Activated T-helper 1 cell treated with Interleukin-2 at 50 U/mL for 16 hours (primary cell): ENCODE results near the gene SAFB.

Source experiments
- DNase-seq: peaks from one replicate; pipeline ENCODE4 v3.0.0-alpha.2; 2020; ENCODE audit warnings: low read depth

The SAFB gene

DNA sequence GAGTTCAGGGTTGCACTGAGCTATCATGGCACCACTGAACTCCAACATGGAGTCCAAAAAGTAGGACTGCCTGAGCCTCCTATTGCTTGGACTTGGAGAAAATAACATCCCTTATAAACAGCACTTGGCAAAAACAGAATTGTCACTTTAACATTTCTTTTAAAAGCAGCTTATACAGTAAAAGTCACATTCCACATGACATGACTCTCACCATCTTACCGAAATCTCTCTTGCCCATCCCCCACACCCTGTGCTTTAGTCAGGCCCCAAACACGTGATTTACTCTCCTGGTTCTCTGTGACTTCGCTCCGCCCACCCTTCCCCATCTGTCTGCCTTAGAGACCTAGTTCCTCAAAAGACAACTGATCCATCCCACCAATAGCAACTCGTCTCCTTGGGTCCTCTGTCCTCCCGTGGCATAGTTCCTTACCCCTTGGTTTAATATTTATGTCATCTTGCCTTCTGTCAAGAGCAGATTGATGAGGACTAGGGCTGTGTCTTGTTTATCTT is 4.6 kb downstream of the SAFB start:
- no peak for DNase-seq

- no peak for DNase-seq
These were observed 5.6 kb downstream of the SAFB start for GRCh38 chr19:5628461-5628860.

GRCh38 chr19:5628919-5629481 is 6.1 kb downstream of the SAFB start:
- no peak for DNase-seq

DNA sequence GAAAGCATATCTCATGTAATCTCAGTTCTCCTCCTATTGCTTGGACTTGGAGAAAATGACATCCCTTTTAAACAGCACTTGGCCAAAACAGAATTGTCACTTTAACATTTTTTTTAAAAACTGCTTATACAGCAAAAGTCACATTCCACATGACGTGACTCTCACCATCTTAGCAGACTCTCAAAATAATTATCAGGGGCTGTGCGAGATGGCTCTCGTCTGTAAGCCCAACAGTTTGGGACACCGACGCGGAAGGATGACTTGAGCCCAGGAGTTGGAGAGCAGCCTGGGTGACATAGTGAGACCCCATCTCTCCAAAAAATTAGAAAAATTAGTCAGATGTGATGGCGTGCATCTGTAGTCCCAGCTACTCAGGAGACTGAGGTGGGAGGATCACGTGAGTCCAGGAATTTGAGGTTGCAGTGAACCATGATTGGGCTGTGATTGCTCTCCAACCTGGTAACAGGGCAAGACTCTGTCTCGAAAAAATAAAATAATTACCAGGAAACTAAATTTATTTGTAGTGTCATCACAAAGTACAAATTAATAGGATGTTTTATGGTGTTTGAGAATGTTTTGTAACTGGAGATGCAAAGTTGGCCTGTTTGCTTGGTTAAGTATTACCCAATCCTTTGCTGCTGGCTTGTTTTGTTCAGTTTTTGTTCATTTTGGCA is 8.8 kb downstream of the SAFB start:
- DNase-seq, result no peak

DNA sequence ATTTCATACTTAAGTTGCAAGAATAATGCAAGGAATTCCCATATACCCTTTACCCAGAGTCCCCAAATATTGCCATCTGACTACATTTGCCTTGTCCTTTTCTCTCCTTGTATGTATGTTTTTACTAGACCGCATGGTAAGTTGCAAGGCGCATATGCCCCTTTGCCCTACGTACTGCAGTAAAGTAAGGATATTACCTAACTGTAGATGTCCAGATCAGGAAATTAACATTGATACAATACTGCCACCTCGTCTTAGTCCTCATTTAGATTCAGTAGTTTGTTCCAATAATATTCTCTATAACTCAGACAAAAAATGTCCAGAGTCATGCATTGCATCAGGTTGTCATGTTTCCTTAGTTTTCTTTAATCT is 9.3 kb downstream of the SAFB start:
- no peak for DNase-seq

- no peak for DNase-seq
These were observed 9.8 kb downstream of the SAFB start for GRCh38 chr19:5632657-5633056.

DNA sequence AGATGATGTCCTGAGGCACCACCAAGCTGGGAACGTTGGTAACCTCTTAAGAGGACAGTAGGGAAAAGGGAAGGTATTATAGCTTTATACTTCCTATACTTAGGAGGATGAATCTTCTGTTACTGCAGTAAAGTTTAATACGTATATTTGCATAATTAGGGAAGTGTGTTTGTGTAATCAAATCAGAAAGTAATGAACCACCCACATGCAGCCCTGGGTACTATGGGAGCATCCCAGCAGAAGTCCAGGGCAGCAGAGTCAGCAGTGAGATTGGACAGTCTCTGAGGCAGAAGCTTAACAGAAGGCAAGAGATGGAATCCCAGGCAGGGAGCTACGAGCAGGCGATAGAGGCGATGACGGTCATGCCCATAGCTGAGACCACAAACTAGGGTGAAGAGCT is 12.5 kb downstream of the SAFB start:
- no peak for DNase-seq

DNA sequence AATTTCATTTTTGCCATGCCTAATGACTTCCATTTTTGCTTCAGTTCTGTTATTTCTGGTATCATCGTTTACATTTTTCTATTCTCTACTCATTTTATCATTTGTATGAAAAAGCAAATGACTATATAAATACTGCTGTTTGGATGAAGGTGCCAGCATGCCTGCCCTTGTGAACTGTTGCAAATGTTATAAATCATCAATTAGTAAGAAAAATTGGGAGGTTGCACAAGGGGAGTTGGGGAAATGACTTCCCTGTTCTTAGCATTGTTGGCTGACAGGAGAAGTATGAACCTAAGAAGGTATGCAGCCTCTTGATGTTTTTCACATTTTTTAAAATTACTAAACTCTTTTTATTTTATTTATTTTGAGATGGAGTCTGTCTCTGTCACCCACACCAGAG is 15.1 kb downstream of the SAFB start:
- no peak for DNase-seq

- DNase-seq, result no peak
These were observed 18.3 kb downstream of the SAFB start for GRCh38 chr19:5641171-5641570.

GRCh38 chr19:5642204-5642603 is 19.3 kb downstream of the SAFB start:
- DNase-seq, result no peak

DNA sequence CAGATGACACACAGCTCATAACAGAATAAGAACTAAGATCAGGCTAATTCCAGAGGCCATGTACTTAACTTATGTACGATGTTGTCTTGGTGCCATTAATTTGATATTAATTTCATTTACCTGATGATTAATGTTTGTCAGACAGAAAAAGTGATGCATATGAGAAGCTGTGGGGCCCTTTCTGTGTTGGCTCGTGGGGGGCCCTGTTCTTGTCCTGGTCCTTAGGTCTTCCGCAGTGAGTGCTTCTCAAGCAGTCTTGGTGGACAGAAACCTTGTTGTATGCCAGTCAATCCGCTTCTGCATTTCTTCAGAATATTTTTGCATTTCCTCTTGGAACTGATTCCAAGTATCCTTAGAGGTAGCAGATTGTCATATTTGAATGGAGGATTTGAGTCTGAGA is 20.2 kb downstream of the SAFB start:
- DNase-seq, result no peak

DNA sequence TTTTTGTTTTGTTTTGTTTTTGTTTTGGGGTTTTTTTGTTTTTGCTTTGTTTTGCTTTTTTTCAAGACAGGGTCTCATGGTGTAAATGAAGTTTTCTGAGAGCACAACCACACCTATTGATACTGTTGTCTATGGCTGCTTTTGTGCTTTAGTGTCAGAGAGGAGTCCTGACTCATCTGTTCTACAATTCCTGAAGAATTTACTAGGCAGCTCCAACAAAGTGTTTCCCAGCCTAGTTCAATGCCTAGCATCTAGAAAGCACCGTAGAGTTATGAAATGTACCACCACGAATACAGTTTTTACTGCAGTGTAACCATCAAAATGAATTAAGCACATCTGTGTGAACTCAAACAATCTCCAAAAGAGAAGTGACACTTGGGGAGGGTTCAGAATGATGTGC is 21.2 kb downstream of the SAFB start:
- no peak for DNase-seq

- DNase-seq, result no peak
These were observed 22.5 kb downstream of the SAFB start for GRCh38 chr19:5645409-5645808.

- no peak for DNase-seq
These were observed 23.8 kb downstream of the SAFB start for GRCh38 chr19:5646703-5647102.

- DNase-seq, result no peak
These were observed 25.6 kb downstream of the SAFB start for GRCh38 chr19:5648464-5648863.

DNA sequence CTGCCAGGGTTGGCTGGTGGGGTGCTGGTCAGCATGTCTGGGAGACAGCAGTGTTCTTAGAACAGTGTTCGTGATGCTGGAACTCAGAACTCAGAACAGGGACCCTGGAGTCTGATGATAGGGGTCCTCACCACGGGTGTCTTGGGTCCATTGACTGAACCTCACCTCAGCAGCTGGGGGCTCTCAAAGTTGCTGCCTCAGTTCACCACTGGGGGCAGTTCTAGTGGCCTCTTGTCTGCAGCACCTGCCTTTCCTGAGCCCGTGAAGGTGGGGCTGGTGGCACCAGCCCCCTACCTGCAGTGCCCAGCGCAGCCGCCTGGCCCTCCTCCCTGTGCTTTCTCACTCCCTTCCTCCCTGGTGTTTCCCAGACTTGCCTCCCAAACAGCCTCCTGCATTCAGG is 28.5 kb downstream of the SAFB start:
- DNase-seq, result no peak

- DNase-seq, result no peak
These were observed 29.4 kb downstream of the SAFB start for GRCh38 chr19:5652261-5652660.

DNA sequence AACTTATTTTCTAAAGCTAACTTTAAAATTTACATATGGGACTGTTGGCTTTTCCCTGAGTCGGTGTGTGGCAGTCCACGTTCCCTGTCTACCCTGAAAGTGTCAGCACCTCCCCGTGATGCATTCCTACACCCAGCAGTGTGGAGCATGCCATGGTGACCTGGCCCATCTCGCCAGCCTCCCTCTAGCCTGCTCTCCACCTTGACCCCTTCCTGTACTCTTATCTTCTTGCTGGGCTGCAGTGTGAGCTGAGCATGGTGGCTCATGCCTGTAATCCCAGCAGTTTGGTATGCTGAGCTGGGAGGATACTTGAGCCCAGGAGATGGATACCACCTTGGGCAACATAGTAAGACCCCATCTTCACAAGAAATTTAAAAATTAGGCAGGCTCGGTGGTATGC is 32.0 kb downstream of the SAFB start:
- no peak for DNase-seq

DNA sequence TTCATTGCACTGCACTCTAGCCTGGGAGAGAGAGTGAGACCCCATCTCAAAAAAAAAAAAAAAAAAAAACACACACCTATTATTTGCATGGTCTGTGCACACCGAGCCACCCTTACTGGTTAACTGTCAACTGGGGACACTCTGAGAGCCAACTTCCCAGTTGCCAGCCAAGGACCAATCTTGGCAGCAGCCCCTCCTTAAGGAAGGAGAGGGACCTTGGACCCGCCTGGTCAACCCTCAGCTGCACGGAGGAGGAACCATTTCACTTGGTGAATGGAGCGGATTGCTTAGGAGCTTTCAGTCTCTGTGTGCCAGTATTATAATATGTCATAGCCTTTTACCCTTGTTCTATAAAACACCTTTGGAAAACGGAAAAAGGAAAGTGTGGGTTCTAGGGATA is 32.5 kb downstream of the SAFB start:
- no peak for DNase-seq

DNA sequence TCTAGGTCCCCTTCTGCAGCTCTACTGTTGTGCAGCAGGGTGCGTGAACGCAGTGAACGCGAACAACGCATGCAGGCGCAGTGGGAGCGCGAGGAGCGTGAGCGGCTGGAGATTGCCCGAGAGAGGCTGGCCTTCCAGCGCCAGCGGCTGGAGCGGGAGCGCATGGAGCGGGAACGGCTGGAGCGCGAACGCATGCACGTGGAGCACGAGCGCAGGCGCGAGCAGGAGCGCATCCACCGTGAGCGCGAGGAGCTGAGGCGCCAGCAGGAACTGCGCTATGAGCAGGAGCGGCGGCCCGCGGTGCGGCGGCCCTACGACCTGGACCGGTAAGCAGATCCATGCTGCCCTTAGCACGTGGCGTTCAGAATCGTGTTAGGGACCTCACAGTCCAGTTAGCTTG is 38.6 kb downstream of the SAFB start:
- DNase-seq, result no peak

DNA sequence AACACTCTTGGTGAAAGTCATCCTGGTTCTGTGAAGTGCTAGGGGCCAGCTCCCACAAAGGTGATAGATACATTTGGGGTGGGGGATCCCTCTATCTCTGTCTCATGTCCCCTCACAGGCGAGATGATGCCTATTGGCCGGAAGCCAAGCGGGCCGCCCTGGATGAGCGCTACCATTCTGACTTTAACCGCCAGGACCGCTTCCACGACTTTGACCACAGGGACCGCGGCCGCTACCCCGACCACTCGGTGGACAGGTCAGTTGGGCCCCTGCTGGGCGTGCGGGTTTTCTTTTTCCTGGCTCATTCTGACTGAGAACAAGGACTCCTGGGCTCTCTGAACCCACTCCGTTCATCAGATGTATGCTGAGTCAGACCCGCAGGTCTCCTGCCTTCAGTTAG is 41.0 kb downstream of the SAFB start:
- no peak for DNase-seq

- DNase-seq, result no peak
These were observed 41.6 kb downstream of the SAFB start for GRCh38 chr19:5664515-5664914.

- DNase-seq, result no peak
These were observed 43.1 kb downstream of the SAFB start for GRCh38 chr19:5665781-5666513.
